ENCODE measurements around the gene PLEKHA7.

DNA sequence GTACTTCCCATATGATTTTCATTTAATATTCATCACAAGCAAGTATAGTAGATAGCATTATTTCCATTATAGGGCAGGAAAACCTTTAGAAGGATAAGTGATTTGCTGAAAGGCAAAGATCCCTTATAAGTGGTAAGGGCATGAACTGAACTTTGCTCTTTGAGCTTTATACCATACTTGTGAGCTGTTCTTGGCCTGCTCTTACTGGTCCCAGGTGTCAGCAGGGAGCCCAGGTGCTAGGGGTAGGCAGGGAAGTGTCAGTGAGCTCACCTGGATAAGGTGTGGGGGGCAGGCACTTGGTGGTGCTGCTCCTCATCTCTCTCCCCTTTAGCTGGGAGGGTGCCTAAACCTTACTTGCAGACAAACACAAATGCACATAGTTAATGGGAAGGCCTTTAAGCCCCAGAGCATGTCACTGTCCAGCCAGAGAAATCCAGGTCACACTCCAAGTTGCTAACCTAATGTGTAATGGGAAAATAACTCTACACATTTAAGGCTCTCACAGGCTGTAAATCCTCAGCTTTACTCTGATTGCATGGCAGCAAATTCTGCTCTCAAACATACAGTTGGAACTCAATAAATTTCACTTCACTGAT, 114.4 kb downstream of the PLEKHA7 start:
- no peak for TF ChIP-seq POLR2A (IDR thresholded peaks at IDR 0.05)
- TF ChIP-seq, protein P1, sequence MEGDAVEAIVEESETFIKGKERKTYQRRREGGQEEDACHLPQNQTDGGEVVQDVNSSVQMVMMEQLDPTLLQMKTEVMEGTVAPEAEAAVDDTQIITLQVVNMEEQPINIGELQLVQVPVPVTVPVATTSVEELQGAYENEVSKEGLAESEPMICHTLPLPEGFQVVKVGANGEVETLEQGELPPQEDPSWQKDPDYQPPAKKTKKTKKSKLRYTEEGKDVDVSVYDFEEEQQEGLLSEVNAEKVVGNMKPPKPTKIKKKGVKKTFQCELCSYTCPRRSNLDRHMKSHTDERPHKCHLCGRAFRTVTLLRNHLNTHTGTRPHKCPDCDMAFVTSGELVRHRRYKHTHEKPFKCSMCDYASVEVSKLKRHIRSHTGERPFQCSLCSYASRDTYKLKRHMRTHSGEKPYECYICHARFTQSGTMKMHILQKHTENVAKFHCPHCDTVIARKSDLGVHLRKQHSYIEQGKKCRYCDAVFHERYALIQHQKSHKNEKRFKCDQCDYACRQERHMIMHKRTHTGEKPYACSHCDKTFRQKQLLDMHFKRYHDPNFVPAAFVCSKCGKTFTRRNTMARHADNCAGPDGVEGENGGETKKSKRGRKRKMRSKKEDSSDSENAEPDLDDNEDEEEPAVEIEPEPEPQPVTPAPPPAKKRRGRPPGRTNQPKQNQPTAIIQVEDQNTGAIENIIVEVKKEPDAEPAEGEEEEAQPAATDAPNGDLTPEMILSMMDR (IDR thresholded peaks at IDR 0.05) = no peak

Measured in breast epithelium (tissue), 3 donors.